Astrocyte (in vitro differentiated cells and primary cell): ENCODE measurements around the gene SEMA4D.

Source experiments
- CTCF ChIP-seq: IDR thresholded peaks from 2 replicates; pipeline ENCODE4 v1.5.1; 2011; ENCODE audit warnings: low read depth, mild to moderate bottlenecking, inconsistent platforms, low read length, moderate library complexity; ENCODE audit not compliant: insufficient read depth
- EZH2 ChIP-seq: IDR thresholded peaks from 2 replicates; pipeline ENCODE4 v1.6.1; 2012; ENCODE audit warnings: mild to moderate bottlenecking, low read length, inconsistent platforms; ENCODE audit not compliant: insufficient read depth

GRCh38 chr9:89512382-89512781 lies 14.5 kb upstream of the SEMA4D start:
- TF ChIP-seq CTCF (no peak), EZH2 (no peak)
